ENCODE results near the gene ATP10D. TPM values are rescaled to one million over a fixed set of nuclear protein-coding genes. Genes with fewer than 3 reads are reported as not detected.

ATP10D gene
- total RNA-seq, 1 experiment from 2014 or later = 13.8 TPM

DNA sequence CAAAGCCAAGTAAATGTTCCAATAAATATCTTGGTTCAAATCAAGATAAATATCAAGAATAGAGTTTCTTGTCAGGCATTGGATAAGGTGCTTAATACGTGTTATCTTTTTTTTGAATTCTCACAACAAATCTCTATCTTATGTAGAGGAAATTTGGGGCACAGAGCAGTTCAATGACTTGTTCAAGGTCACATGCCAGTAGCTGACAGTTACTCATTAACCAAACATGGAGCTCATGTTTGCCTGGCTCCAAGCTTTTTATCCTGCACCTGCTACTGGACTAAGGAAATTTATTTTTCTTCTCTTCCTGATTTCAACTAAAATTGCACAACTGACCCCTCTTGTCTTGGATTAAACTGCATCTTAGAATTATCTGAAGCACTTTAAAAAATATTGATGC, 76.3 kb downstream of the ATP10D start:
- no TSS peak for BruUV-seq (replicated peaks)
- no peak for DNase-seq
- H3K9me3 Mint-ChIP-seq (ENCODE audit: low read depth, unreplicated experiment) = no peaks in the 10 kb centered on the region
- H3K36me3 Mint-ChIP-seq (ENCODE audit: insufficient read depth, unreplicated experiment) = no peaks in the 10 kb centered on the region
- intact Hi-C loops (cut with micrococcal nuclease; ENCODE audit: unreplicated experiment) = loop anchor here (5.0 to 10.0 kb wide), 3 partner anchors 69 to 177 kb away; no protein-coding TSS in a partner anchor
- TF ChIP-seq, protein P1, sequence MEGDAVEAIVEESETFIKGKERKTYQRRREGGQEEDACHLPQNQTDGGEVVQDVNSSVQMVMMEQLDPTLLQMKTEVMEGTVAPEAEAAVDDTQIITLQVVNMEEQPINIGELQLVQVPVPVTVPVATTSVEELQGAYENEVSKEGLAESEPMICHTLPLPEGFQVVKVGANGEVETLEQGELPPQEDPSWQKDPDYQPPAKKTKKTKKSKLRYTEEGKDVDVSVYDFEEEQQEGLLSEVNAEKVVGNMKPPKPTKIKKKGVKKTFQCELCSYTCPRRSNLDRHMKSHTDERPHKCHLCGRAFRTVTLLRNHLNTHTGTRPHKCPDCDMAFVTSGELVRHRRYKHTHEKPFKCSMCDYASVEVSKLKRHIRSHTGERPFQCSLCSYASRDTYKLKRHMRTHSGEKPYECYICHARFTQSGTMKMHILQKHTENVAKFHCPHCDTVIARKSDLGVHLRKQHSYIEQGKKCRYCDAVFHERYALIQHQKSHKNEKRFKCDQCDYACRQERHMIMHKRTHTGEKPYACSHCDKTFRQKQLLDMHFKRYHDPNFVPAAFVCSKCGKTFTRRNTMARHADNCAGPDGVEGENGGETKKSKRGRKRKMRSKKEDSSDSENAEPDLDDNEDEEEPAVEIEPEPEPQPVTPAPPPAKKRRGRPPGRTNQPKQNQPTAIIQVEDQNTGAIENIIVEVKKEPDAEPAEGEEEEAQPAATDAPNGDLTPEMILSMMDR (IDR thresholded peaks at IDR 0.05; ENCODE audit: unreplicated experiment) = no peak
- no peak overlapping the region for H3K4me3 Mint-ChIP-seq (ENCODE audit: low read depth, unreplicated experiment)
- CTCF ChIA-PET = no interaction called here
- no peaks in the 10 kb centered on the region for H3K27me3 Mint-ChIP-seq (ENCODE audit: unreplicated experiment)
- H3K27ac Mint-ChIP-seq (ENCODE audit: unreplicated experiment) = no peak overlapping the region
- peaks cover 10% of the 10 kb centered on the region for H3K4me1 Mint-ChIP-seq (ENCODE audit: low read depth, unreplicated experiment)

DNA sequence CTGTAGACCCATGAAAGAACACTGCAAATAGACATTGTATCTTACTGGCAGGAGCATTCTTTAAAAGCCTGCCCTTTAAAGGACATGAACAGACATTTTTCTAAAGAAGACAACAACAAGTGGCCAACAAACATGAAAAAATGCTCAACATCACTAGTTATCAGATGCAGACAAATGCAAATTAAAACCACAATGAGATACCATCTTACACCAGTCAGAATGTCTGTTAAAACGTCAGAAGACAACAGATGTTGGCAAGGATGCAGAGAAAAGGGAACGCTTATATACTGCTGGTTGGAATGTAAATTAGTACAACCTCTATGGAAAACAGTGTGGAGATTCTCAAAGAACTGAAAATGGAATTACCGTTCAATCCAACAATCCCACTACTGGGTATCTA, 77.2 kb downstream of the ATP10D start:
- Mint-ChIP-seq H3K27ac (ENCODE audit: unreplicated experiment) (no peak overlapping the region), H3K4me1 (ENCODE audit: low read depth, unreplicated experiment) (peaks cover 10% of the 10 kb centered on the region), H3K36me3 (ENCODE audit: insufficient read depth, unreplicated experiment) (no peaks in the 10 kb centered on the region), H3K9me3 (ENCODE audit: low read depth, unreplicated experiment) (no peaks in the 10 kb centered on the region), H3K27me3 (ENCODE audit: unreplicated experiment) (no peaks in the 10 kb centered on the region), H3K4me3 (ENCODE audit: low read depth, unreplicated experiment) (no peak overlapping the region)
- CTCF ChIA-PET = interaction anchor here (0.5 kb wide), 1 partner anchor 13 kb away, joined by 6 read pairs; no protein-coding TSS in a partner anchor
- no TSS peak for BruUV-seq (replicated peaks)
- DNase-seq = no peak
- TF ChIP-seq, protein P1 (IDR thresholded peaks at IDR 0.05; ENCODE audit: unreplicated experiment) = no peak
- intact Hi-C loops (cut with micrococcal nuclease; ENCODE audit: unreplicated experiment) = loop anchor here (5.0 to 10.0 kb wide), 3 partner anchors 70 to 177 kb away; no protein-coding TSS in a partner anchor

DNA sequence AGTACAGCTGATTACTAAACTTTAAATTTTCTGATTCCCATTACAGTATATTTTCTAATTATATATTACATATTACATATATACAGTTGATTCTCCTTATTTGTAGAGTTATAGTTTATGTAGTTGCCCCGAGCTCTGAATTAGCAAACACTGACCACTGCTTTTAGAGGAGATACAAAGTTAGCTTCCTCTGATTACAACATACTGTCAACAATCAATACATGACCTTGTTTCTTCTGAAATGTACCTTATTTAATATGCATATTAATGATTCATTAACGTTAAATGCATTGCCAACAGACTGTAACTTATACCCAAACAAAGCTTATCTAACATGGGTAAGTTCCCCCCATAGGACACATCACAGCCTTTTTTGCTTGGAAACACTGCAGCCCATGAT, 81.5 kb downstream of the ATP10D start:
- intact Hi-C loops (cut with micrococcal nuclease; ENCODE audit: unreplicated experiment) = loop anchor here (10.0 kb wide), 1 partner anchor 182 kb away; no protein-coding TSS in a partner anchor
- CTCF ChIA-PET = no interaction called here
- TF ChIP-seq, protein P1 (IDR thresholded peaks at IDR 0.05; ENCODE audit: unreplicated experiment) = no peak
- Mint-ChIP-seq H3K9me3 (ENCODE audit: low read depth, unreplicated experiment) (no peaks in the 10 kb centered on the region), H3K36me3 (ENCODE audit: insufficient read depth, unreplicated experiment) (no peaks in the 10 kb centered on the region), H3K27me3 (ENCODE audit: unreplicated experiment) (no peaks in the 10 kb centered on the region), H3K4me1 (ENCODE audit: low read depth, unreplicated experiment) (peaks cover 10% of the 10 kb centered on the region), H3K4me3 (ENCODE audit: low read depth, unreplicated experiment) (no peak overlapping the region), H3K27ac (ENCODE audit: unreplicated experiment) (no peak overlapping the region)
- no TSS peak for BruUV-seq (replicated peaks)
- no peak for DNase-seq

DNA sequence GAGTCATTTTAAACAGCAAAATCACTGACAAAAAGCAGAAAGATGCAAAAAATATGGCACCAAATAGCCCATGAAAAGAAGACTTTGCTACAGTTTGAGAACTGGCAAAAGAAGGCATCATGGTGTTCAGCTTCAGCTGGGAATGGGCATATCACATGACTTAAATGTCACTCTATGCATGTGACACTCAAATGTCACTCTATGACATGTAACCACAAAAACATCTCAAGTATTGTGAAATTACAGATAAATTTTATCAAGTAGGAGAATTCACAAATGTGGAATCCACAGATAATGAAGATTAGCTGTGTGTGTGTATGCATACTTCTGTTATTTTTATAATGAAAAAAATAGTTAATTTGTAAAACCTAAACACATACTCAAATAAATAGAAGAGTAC, 81.9 kb downstream of the ATP10D start:
- H3K27me3 Mint-ChIP-seq (ENCODE audit: unreplicated experiment) = no peaks in the 10 kb centered on the region
- no peak for DNase-seq
- peaks cover 10% of the 10 kb centered on the region for H3K4me1 Mint-ChIP-seq (ENCODE audit: low read depth, unreplicated experiment)
- no peak overlapping the region for H3K4me3 Mint-ChIP-seq (ENCODE audit: low read depth, unreplicated experiment)
- no TSS peak for BruUV-seq (replicated peaks)
- intact Hi-C loops (cut with micrococcal nuclease; ENCODE audit: unreplicated experiment) = loop anchor here (10.0 kb wide), 1 partner anchor 182 kb away; no protein-coding TSS in a partner anchor
- CTCF ChIA-PET = no interaction called here
- H3K9me3 Mint-ChIP-seq (ENCODE audit: low read depth, unreplicated experiment) = no peaks in the 10 kb centered on the region
- no peaks in the 10 kb centered on the region for H3K36me3 Mint-ChIP-seq (ENCODE audit: insufficient read depth, unreplicated experiment)
- no peak overlapping the region for H3K27ac Mint-ChIP-seq (ENCODE audit: unreplicated experiment)
- TF ChIP-seq, protein P1 (IDR thresholded peaks at IDR 0.05; ENCODE audit: unreplicated experiment) = no peak

All from Calu3 (cell line).